Lower leg skin (tissue), 4 donors: Measurements from ENCODE around the gene PTPN13. TPM values are rescaled to one million over a fixed set of nuclear protein-coding genes. Genes with fewer than 3 reads are reported as not detected.

Experiments used
- DNase-seq, 2 donors: peaks; one replicate each; pipeline ENCODE4 v3.0.0-alpha.2; 2019; ENCODE audit warnings: low spot score in 2 of 2
- H3K4me3 ChIP-seq: fragments of 200-600 bp; sonication (generic); 2 replicates; pipeline ENCODE4 v1.5.1; 2017; ENCODE audit warnings: mild to moderate bottlenecking, low read depth; ENCODE audit not compliant: poor library complexity, severe bottlenecking
- POLR2A ChIP-seq, 2 donors: fragments of 450-650 bp; IDR thresholded peaks; one replicate each; pipeline ENCODE4 v1.6.1; 2016 to 2017; ENCODE audit warnings: antibody characterized with exemption in 2 of 2, mild to moderate bottlenecking in 1 of 2, moderate library complexity in 1 of 2
- WGBS, 2 donors: methylation state at CpG; one replicate each; pipeline ENCODE4 v1.1.5; 2018; 5-methylcytosine and 5-hydroxymethylcytosine counted together
- intact Hi-C: fragments of 100-400 bp; cut with DNase I; formaldehyde crosslinking; loops from one replicate; pipeline ENCODE4 v1.15.0; 2023; ENCODE audit warnings: low total_unique reads
- total RNA-seq, 4 donors: library from RNA; depleted of rRNA; stranded (reverse); fragments of >200 nt; gene quantifications; one replicate each; pipeline ENCODE4 v1.1.0, GENCODE V29; 2016
- TF ChIP-seq, protein P1 (sequence below), 3 donors: fragments of 450-650 bp; IDR thresholded peaks; one replicate each; pipeline ENCODE4 v1.5.1; 2016; ENCODE audit warnings: antibody characterized with exemption in 3 of 3, mild to moderate bottlenecking in 3 of 3, moderate library complexity in 2 of 3

PTPN13 gene
- total RNA-seq, 4 donors from 2014 or later: 98.7 to 135 (median 113) TPM

DNA sequence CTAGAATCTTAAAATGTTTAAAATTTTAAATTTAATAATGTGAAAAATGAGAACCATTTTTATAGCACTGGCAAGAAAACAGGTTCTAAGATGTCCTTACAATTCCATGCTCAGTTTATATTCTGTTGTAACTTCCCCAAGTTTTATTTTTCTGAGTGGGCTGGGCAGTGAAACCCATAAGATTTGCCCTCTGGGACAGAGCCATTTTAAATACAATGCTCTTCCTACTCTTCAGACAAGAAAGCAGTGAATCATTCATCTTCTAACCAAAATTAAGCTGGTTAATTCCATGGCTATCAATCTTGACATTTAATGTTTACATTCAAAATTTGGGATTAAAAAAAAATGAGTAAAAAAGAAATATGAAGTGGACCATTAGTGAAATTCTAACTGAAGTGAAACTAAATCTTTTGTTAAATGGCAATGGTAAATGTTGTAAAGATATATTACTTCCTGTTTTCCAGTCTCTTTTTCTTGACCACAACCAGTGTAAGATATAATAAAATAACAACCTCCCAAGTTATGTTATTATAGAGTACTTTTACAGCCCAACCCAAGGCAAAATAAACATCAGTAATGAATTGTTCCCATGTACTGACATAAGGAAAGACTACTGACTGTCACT lies 37.2 kb upstream of the PTPN13 start:
- intact Hi-C loops: no loop called here
- TF ChIP-seq, protein P1, sequence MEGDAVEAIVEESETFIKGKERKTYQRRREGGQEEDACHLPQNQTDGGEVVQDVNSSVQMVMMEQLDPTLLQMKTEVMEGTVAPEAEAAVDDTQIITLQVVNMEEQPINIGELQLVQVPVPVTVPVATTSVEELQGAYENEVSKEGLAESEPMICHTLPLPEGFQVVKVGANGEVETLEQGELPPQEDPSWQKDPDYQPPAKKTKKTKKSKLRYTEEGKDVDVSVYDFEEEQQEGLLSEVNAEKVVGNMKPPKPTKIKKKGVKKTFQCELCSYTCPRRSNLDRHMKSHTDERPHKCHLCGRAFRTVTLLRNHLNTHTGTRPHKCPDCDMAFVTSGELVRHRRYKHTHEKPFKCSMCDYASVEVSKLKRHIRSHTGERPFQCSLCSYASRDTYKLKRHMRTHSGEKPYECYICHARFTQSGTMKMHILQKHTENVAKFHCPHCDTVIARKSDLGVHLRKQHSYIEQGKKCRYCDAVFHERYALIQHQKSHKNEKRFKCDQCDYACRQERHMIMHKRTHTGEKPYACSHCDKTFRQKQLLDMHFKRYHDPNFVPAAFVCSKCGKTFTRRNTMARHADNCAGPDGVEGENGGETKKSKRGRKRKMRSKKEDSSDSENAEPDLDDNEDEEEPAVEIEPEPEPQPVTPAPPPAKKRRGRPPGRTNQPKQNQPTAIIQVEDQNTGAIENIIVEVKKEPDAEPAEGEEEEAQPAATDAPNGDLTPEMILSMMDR (IDR thresholded peaks at IDR 0.05): no peak
- TF ChIP-seq POLR2A (IDR thresholded peaks at IDR 0.05): no peak
- no peak for DNase-seq
- no peak overlapping the region for H3K4me3 ChIP-seq

DNA sequence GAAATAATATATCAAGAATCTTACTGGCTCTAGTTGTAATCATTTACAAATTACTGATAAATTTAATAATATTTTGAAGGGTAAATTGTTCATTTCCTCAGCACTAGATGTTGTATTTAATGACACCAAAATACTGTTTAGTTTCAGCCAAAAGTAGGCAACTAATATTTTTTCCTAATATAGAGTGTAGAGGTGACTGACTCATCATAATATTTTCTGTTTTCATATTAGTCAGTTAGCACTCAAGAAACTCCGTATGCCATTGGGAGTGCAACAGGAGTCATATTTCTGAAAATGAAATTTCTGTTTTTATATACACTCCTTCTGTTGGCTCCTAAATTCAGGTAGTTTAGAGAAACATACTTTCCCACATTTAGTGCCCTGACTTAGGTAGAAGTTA lies 36.6 kb upstream of the PTPN13 start:
- no peak overlapping the region for H3K4me3 ChIP-seq
- TF ChIP-seq, protein P1 (IDR thresholded peaks at IDR 0.05): no peak
- no peak for TF ChIP-seq POLR2A (IDR thresholded peaks at IDR 0.05)
- intact Hi-C loops: no loop called here
- DNase-seq: no peak
- 37 to 47% methylated on average over 1 of the region's 1 CpG for WGBS, 2 donors

DNA sequence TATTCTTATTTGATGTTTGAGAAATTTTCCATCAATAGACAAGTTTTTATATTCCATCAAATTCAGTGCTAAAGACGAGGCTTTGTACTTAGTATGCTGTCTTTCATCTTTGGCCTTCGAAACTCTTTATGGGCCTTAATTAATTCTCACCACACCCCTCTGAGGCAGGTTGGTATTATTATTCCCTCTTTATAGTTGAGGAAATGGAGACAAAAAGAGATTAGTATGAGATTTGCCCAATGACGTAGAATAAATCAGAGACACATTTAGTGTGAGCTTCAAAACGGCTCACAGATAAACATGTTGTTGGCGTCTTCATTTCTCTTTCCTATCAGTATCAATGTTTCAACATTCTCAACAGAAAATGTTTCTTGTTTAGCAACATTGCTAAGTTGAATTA lies 35.9 kb upstream of the PTPN13 start:
- intact Hi-C loops: no loop called here
- WGBS, 2 donors: 77% methylated on average over 5 of the region's 5 CpGs
- no peak for TF ChIP-seq POLR2A (IDR thresholded peaks at IDR 0.05)
- TF ChIP-seq, protein P1 (IDR thresholded peaks at IDR 0.05): no peak
- no peak overlapping the region for H3K4me3 ChIP-seq
- no peak for DNase-seq

DNA sequence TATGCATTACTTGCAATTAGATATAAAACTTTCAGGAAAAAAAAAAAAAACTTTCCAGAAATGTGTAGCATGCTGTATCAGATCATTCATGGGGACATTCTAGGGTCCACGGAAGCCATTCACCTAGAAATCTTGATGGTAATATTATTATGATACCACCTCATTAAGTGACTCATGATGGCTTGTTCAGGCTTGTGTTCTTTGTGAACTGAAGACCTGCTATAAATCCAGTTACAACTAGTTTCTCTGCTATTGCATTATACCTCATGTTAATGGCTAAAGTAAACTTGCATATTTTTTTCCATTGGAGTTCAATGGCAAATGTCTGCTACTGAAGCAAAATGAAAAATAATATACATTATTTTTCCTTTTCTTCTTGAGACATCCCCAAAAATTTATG lies 35.3 kb upstream of the PTPN13 start:
- intact Hi-C loops: no loop called here
- 50 to 78% methylated on average over 1 of the region's 1 CpG for WGBS, 2 donors
- no peak overlapping the region for H3K4me3 ChIP-seq
- TF ChIP-seq POLR2A (IDR thresholded peaks at IDR 0.05): no peak
- TF ChIP-seq, protein P1 (IDR thresholded peaks at IDR 0.05): no peak
- DNase-seq: no peak

DNA sequence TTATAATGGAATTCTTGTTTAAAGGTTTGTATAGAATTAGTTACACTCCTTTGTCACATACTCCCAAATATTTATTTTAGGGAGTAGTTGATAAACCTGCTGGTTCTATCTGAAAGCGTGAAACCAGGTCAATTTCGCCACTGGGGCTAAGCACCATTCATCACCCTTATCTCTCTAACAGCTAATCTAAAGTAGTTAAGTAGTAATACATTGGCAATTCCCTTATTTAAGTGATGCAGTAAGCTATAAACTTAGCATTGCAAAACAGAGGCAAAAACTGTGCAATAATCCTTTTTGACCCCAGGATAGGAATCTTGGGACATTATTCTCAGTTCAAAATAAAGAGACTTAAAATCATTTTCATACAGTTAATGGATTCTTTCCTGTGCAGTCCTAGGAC lies 33.7 kb upstream of the PTPN13 start:
- DNase-seq: no peak
- intact Hi-C loops: no loop called here
- 65 to 69% methylated on average over 2 of the region's 2 CpGs for WGBS, 2 donors
- TF ChIP-seq, protein P1 (IDR thresholded peaks at IDR 0.05): no peak
- TF ChIP-seq POLR2A (IDR thresholded peaks at IDR 0.05): no peak
- H3K4me3 ChIP-seq: no peak overlapping the region

DNA sequence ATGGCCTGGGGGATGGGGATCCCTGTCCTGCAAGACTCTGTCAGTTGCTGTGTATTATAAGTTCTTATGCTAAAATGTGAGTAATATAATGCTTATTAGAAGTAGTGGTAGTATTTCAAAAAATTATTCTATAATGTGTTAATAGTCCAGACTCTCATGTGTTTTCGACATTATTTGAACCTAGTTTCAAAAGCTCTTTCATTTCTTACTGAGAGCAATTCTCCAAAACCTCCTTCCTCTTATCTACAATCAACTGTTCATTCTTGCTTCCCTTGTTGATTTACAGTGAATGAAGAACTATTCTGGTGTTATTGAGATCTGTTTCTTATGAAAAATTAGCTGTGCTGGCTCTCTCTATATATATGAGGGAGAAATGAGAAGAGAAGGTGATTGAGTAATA lies 32.9 kb upstream of the PTPN13 start:
- TF ChIP-seq, protein P1 (IDR thresholded peaks at IDR 0.05): no peak
- TF ChIP-seq POLR2A (IDR thresholded peaks at IDR 0.05): no peak
- no peak overlapping the region for H3K4me3 ChIP-seq
- no peak for DNase-seq
- 81 to 89% methylated on average over 1 of the region's 1 CpG for WGBS, 2 donors
- intact Hi-C loops: no loop called here
